Measurements from ENCODE around the gene NAA38.
A peak's percentile ranks its signal among the peaks of the same experiment; 100 is the strongest.

The NAA38 gene

GRCh38 chr17:7856811-7857712 is at the start of gene NAA38:
Gene NAA38, minus strand, starts transcription at chr17:7857559. Its CDS starts 96 bp downstream, at chr17:7857463.
- peak; percentile 99 for DNase-seq

GRCh38 chr17:7903154-7904103 is 46.1 kb upstream of the NAA38 start:
- DNase-seq, result no peak

- DNase-seq, result peak; percentile 34
These were observed 40.4 kb upstream of the NAA38 start for GRCh38 chr17:7897773-7898172.

GRCh38 chr17:7897090-7897489 is 39.7 kb upstream of the NAA38 start:
- no peak for DNase-seq

- DNase-seq, result no peak
These were observed 37.5 kb upstream of the NAA38 start for GRCh38 chr17:7894866-7895265.

- DNase-seq, result no peak
These were observed 36.9 kb upstream of the NAA38 start for GRCh38 chr17:7894226-7894625.

- DNase-seq, result no peak
These were observed 36.0 kb upstream of the NAA38 start for GRCh38 chr17:7893187-7893880.

GRCh38 chr17:7889166-7889955 is 32.0 kb upstream of the NAA38 start:
- peak; percentile 70 for DNase-seq

GRCh38 chr17:7888184-7888920 is 31.0 kb upstream of the NAA38 start, which contains the start of gene CHD3:
Gene CHD3, plus strand, starts transcription at chr17:7888789. Its CDS starts 212 bp downstream, at chr17:7889001.
- DNase-seq, result peak; percentile 2

- DNase-seq, result peak; percentile 80
These were observed 30.3 kb upstream of the NAA38 start for GRCh38 chr17:7887482-7888183.

- DNase-seq, result no peak
These were observed 29.7 kb upstream of the NAA38 start for GRCh38 chr17:7887038-7887481.

GRCh38 chr17:7886227-7887037 is 29.1 kb upstream of the NAA38 start:
- DNase-seq, result no peak

- peak; percentile 15 for DNase-seq
These were observed 28.2 kb upstream of the NAA38 start for GRCh38 chr17:7885367-7886226.

- peak; percentile 3 for DNase-seq
These were observed 27.4 kb upstream of the NAA38 start for GRCh38 chr17:7884581-7885366.

- DNase-seq, result no peak
These were observed 26.5 kb upstream of the NAA38 start for GRCh38 chr17:7883781-7884386.

GRCh38 chr17:7882629-7883028 is 25.3 kb upstream of the NAA38 start:
- DNase-seq, result no peak

GRCh38 chr17:7882068-7882467 is 24.7 kb upstream of the NAA38 start:
- no peak for DNase-seq

Data from NCI-H226 (cell line).